HG02571 (cell line): Measurements from ENCODE around the gene KCNK7.

Experiments
- ATAC-seq: cut with Tn5 transposase; IDR thresholded peaks from one replicate; pipeline ENCODE4 v1.9.1; 2021; ENCODE audit warnings: mild to moderate bottlenecking, moderate library complexity; ENCODE audit not compliant: unreplicated experiment

The KCNK7 gene

GRCh38 chr11:65558930-65559509, 36.6 kb downstream of the KCNK7 start:
- no peak for ATAC-seq

DNA sequence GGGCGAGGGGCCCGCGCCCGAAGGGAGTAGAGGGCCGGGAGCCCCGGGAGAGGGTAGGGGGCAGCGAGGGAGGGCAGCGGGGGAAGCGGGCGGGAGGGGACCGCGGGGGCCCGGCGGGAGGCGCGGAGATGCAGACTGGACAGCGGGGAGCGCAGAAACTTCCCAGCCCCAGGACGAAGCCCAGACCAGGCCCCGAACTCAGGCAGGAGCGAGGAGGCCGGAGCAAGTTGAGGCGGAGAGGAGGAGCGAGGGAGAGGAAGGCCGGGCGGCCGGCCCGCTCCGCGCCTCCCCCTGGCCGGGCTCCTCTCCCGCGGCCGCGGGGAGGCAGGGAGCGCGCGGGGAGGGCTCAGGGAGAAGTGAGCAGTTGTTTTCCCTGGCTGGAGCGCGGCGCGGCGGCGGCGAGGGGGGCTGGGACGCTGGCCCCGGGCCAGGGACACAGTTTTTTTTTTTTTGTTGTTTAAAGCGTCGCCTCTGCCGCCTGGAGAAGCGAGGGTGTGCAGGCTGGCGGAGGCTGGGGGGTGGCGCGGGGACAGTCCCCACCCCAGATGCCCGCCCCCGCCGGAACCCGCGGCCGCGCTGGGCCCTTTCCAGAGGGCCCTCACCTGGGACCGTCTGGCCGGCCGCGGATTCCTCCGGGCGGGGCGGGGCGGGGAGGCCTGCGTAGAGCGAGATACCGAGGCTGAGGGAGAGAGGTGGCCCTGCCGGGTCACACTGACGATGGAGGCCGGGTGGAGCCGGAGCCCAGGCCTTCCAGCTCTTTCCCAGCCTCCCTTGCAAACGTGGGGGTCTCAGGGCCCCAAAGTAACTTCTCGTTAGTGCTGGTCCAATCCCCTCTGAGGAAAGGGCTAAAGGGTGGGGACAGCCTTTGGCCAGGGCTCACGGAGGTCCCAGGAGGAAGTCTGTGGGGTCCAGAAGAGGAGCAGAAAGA, 37.3 kb downstream of the KCNK7 start, which contains the start of gene LTBP3:
LTBP3 (minus strand) TSS at position 358 of the 928 bp plus-strand sequence. CDS start 400 bp downstream, outside the sequence.
- ATAC-seq: no peak

GRCh38 chr11:65557280-65558001, 38.2 kb downstream of the KCNK7 start:
- no peak for ATAC-seq

DNA sequence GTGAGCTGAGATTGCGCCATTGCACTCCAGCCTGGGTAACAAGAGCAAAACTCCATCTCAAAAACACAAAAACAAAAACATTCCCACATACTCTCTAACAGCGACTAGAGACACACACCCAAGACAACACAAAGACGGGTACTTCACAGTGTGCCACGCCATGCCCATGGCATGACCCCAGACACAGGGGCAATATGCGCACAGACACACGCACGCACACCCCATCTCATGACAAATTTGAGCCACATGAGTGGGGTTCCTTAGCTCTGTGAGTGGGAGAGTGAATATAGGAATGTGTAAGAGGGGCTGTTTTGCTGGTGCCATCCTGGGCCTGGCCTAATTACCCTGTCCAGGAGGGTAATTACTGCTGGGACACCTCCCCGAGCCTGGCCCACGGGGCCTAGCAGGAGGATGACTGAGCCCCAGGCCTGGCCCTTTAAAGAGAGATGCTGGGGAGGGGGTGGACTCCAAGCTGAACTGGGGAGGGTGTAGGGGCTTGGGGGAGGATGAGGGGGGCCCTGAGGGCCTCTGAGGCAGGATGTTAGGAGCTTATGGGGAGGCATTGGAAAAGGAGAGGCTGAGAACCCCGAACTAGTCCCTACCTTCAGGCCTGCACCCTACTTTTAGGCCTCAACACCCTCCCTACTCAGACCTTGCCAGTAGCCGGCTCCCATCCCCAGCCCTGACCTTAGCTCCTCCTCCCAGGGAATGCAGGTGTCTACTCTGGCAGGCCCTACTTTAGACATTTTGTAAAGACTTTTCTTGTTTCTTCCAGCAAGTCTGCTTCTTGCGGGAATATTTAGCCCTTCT, 38.9 kb downstream of the KCNK7 start:
- no peak for ATAC-seq

DNA sequence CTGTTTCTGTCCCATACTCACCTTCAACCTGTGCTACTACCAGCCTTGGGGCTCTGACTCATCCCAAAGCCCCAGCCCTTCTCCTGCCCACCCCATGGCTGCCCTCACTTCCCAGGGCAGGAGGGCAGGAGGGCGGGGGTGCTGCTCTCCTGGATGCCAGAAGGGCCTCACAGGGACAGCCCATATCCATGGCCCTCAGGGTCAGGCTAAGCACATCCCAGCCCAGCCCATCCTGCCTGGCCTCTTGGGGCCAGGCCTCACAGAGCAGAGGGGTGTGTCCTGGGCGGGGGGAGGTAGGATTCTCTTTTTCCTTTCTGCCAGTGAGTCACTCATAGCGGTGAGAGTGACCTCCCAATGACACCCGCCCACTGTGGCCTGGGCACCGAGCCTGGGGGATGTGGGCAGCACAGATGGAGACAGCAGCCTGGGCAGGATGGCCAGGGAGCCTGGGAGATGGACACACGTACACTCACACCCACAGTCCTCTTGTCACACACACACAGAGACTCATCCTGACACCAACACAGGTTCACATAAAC, 39.8 kb downstream of the KCNK7 start:
- ATAC-seq: no peak

DNA sequence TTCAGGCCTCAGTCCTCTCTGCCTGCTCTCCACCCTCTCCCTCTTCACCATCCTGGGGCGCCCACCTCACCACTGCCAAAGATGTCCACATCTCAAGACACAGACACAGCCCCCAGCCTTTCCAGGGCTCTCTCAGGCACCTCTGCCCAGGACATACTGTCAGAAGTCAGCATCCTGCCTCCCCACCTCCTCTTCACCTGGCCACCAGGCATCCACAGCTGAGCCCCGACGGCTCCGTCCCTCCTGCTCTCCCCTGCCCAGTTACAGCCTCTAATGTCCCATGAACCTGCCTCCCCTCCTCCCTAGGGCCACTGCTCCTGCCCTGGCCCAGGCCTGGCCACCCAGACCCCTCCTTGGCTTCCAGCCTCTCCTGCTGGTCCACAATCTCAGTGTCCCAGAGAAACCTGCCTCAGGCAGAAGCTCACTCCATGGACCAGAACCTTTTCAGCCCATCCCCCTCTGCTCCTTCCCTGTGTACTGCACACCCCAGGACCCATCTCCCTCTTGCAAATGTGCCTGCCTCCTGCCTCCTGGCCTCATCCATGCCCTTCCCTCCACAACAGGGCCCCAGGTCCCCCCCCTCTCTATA, 40.7 kb downstream of the KCNK7 start:
- ATAC-seq: no peak

- ATAC-seq: no peak
Measured at GRCh38 chr11:65554057-65554818, 41.4 kb downstream of the KCNK7 start.

DNA sequence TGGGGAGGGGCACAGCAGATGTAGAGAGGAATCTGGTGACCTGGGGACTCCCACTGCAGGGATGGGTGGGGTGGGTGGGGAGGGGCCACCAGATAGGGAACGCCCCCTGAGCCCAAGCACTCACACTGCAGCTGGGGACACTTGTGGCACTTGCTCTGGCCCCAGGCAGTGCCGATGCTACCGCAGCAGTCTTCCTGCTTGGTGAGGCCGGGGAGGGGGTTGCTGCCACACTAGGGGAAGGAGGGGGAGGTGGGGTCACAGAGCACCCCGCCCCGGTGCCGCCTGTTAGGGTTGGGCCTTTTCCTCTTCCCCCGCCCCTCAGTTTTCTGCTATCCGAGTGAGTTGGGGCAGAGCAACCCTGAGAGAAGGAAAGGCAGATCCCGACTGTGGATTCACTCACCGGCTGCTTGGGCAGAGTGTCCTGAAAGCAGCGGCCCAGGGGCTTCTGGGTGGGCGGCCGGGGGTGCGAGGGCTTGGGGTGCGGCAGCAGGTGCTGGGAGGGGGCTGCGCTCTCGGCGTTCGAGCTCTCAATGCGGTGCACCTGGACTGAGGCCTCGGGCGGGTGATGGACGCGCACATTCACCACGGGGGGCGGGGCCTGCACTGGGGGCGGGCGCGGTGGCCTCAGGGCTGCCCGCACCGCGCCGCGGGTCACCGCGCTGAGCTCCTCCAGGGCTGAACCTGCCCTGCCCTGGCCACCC, 42.1 kb downstream of the KCNK7 start:
- ATAC-seq: no peak

DNA sequence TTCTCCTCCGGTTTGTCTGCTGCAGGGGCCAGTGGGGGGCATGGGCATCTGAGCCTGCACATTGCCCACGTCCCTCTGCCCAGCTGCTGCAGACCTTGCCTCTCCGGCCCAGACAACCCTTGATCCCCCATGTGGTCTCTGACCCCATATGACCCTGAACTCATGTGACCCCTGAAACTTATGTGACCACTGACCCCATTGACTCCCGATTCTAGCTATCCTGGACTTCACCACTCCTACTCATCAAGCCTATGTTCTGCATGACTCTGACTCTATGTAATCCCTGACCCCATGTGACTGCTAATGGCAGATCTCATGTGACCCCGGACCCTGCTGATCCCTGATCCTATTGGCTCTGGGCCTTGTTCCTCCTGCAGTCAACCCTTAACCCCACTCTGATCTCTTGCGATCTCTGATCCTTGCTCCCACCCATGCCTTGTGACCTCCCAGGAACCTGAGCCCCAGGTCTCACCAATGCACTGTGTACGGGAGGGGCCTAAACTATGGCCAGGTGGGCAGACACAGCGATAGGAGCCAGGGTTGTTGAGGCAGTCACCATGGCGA, 43.1 kb downstream of the KCNK7 start:
- no peak for ATAC-seq

GRCh38 chr11:65551572-65552387, 43.8 kb downstream of the KCNK7 start:
- ATAC-seq: no peak

DNA sequence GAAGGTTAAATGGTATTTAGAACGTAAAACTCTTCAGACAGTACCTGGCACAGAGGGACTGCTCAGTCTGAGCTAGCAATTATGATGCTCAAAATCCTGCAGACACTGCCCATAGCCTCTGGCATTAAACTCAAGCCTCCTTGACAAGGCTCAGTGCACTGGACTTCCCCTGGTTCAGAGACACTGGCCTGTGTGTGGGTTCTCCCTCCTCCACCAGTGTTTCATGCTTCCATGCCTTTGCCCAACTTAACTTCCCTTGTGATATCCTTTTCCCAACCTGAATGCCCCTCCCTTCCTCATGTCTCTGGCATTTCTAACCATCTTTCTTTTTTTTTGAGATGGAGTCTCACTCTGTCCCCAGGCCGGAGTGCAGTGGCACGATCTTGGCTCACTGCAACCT, 46.5 kb downstream of the KCNK7 start:
- ATAC-seq: no peak

DNA sequence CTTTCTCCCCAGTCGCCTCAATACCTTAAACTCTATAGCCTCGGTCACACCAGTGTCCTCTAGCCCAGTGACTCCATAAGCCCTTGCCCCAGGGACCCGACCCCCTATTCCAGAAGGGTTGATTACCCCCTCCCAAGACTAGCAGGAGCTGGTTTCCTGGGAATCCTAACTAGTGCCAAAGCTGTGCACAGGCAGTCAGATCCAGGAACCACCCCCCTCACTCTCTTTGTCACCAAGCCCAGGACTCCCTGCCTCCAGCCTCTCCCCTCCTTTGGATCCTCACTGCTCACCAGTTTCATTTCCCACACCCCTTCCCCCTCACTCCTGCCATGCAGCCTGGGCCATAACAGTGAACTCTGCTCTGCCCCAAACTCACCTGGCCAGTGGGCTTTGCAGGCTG, 47.2 kb downstream of the KCNK7 start:
- ATAC-seq: no peak

DNA sequence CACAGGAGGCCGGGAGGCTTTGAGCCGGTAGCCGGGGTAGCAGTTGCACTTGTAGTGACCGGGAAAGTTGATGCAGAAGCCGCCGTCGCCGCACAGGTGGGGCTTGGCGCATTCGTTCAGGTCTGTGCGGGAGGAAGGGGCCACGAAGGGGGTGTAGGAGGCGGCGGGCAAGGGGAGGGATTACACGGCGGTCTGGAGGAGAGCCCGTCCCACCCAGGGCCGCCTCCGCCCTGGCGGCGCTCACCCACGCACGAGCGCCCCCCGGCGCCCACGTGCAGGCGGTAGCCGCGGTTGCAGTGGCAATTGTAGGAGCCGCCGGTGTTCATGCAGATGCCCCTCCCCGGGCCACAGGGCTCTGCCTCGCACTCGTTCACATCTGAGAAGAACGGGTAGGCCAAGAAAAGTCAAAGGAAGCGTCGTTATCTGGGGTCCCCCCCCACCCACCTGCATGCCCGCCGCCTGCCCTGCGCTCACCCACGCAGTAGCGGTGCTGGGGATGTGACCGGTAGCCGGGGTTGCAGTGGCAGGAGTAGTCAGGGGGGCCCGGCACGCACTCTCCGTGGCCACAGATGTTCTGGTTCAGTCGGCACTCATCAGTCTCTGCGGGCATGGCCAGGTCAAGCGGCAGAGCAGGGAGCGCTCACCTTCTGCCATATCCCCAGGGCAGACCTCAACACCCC, 48.0 kb downstream of the KCNK7 start:
- ATAC-seq: no peak

DNA sequence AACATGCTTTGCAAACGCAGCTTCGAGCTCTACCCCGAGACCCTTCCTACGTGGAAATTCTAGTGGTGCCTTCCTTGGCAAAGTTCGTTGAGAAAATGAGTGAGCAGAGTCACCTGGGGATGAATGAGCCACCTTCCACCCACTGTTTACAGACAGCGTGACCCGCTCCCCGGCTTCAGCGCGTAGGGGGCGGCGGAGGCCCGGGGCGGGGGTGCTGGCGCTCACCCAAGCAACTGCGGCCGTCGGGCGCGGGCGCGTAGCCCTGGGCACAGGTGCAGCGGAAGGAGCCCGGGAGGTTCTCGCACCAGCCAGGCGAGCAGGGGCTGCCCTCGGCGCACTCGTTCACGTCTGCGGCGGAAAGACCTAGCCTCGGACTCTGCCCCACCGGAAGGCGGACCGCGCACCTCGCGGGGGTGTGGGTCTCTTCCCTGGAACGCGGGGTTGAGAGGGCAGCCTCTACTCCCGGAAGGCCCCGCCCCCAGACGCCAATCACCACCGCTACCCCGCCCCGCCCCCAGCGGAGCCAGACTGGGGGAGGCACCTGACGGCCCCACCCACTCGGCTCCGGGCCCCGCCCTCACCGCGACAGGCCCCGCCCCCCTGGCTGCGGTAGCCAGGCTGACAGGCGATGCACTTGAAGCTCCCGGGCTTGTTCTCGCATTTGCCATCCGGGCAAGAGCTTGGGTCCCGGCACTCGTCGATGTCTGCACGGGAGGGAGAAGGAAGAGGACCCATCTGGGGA, 49.2 kb downstream of the KCNK7 start:
- peak; percentile 67 for ATAC-seq

DNA sequence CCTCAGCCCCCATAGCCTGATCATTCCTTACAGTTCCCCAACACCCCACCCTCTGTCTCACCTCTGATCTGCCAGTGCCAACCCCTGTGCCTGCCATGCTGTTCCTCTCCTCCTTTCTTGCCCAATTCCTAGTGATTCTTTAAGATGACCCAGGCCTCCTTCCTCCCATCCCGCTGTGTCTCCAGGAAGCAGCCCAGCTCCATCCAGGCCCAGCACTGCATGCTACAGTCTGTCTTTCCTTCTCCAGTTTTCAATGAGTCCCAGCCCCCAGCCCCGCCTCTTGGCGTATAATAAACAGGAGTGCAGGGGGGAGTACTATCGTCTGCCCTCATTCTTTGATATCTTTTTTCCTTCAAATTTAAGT, 49.8 kb downstream of the KCNK7 start:
- ATAC-seq: no peak
